SK-N-SH (cell line): ENCODE data around the gene LSM3.

ENCODE experiments used
- CTCF ChIP-seq: fragments of 200-600 bp; sonication (generic); IDR thresholded peaks from 2 replicates; pipeline ENCODE4 v1.6.1; 2017; ENCODE audit warnings: antibody characterized with exemption, mild to moderate bottlenecking, moderate library complexity
- EZH2phosphoT487 ChIP-seq: fragments of 200-600 bp; sonication (generic); IDR thresholded peaks from 2 replicates; pipeline ENCODE4 v1.6.1; 2017; ENCODE audit warnings: low read depth, mixed run types, mild to moderate bottlenecking, antibody characterized with exemption, moderate library complexity, borderline replicate concordance
- GABPA ChIP-seq: IDR thresholded peaks from 2 replicates; pipeline ENCODE4 v1.4.0; 2012; ENCODE audit warnings: low read depth, mild to moderate bottlenecking
- GATA2 ChIP-seq: sonication (generic); formaldehyde crosslinking; IDR thresholded peaks from 2 replicates; pipeline ENCODE4 v1.5.0; 2020; ENCODE audit warnings: mild to moderate bottlenecking, missing genetic modification reagents
- POLR2AphosphoS5 ChIP-seq: IDR thresholded peaks from 2 replicates; pipeline ENCODE4 v1.6.1; 2012; ENCODE audit warnings: low read depth, low read length
- REST ChIP-seq: IDR thresholded peaks from 2 replicates; pipeline ENCODE4 v1.6.1; 2012; ENCODE audit warnings: mild to moderate bottlenecking, low read depth, low read length, moderate library complexity
- RFX5 ChIP-seq: IDR thresholded peaks from 2 replicates; pipeline ENCODE4 v1.6.1; 2012; ENCODE audit warnings: mild to moderate bottlenecking, improper control_type of control experiment, low read length
- RXRA ChIP-seq: IDR thresholded peaks from 2 replicates; pipeline ENCODE4 v1.4.0; 2012; ENCODE audit warnings: low read depth, mild to moderate bottlenecking, borderline replicate concordance
- TAF1 ChIP-seq: IDR thresholded peaks from 2 replicates; pipeline ENCODE4 v1.6.1; 2012; ENCODE audit warnings: low read depth, mild to moderate bottlenecking, low read length, moderate library complexity, borderline replicate concordance
- TF ChIP-seq, protein P1 (sequence below): IDR thresholded peaks from 2 replicates; pipeline ENCODE4 v1.4.0; 2012; ENCODE audit warnings: low read depth, borderline replicate concordance

- no peak for TF ChIP-seq CTCF
- no peak for TF ChIP-seq GABPA
- TF ChIP-seq GATA2 (CRISPR knock-in tag) = no peak
- TF ChIP-seq TAF1 = no peak
- no peak for TF ChIP-seq REST
- TF ChIP-seq RXRA = no peak
- TF ChIP-seq, protein P1, sequence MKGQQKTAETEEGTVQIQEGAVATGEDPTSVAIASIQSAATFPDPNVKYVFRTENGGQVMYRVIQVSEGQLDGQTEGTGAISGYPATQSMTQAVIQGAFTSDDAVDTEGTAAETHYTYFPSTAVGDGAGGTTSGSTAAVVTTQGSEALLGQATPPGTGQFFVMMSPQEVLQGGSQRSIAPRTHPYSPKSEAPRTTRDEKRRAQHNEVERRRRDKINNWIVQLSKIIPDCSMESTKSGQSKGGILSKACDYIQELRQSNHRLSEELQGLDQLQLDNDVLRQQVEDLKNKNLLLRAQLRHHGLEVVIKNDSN = no peak
- no peak for TF ChIP-seq RFX5
- TF ChIP-seq POLR2AphosphoS5 = no peak
- TF ChIP-seq EZH2phosphoT487 = no peak
Measured at GRCh38 chr3:14138878-14139655, 39.5 kb upstream of the LSM3 start.
